Muscle layer of colon (tissue), 2 donors: ENCODE results near the gene TMEM178B.

Experiments used
- H3K27ac ChIP-seq: one replicate; pipeline ENCODE4 v1.7.0; 2013; ENCODE audit warnings: low read depth, mild to moderate bottlenecking, low read length, moderate library complexity
- H3K27me3 ChIP-seq, 2 donors: one replicate each; pipeline ENCODE4 v1.7.0; 2013; ENCODE audit warnings: low read length in 2 of 2, mild to moderate bottlenecking in 2 of 2; ENCODE audit not compliant: insufficient read depth in 2 of 2, control insufficient read depth in 1 of 2
- H3K36me3 ChIP-seq: one replicate; pipeline ENCODE4 v1.7.0; 2013; ENCODE audit warnings: mild to moderate bottlenecking, low read length; ENCODE audit not compliant: insufficient read depth
- H3K4me1 ChIP-seq: one replicate; pipeline ENCODE4 v1.7.0; 2013; ENCODE audit warnings: mild to moderate bottlenecking, low read length; ENCODE audit not compliant: insufficient read depth
- H3K4me3 ChIP-seq, 2 donors: one replicate each; pipeline ENCODE4 v1.7.0; 2013; ENCODE audit warnings: low read length in 2 of 2, low read depth in 1 of 2, mild to moderate bottlenecking in 1 of 2, moderate library complexity in 1 of 2
- H3K9ac ChIP-seq: one replicate; pipeline ENCODE4 v1.7.0; 2013; ENCODE audit warnings: low read length
- H3K9me3 ChIP-seq: one replicate; pipeline ENCODE4 v1.7.0; 2013; ENCODE audit warnings: mild to moderate bottlenecking, low read length
- donor health status: abdominal sarcoma.
- donor health status: Adenocarcinoma of cecum.

The TMEM178B gene

DNA sequence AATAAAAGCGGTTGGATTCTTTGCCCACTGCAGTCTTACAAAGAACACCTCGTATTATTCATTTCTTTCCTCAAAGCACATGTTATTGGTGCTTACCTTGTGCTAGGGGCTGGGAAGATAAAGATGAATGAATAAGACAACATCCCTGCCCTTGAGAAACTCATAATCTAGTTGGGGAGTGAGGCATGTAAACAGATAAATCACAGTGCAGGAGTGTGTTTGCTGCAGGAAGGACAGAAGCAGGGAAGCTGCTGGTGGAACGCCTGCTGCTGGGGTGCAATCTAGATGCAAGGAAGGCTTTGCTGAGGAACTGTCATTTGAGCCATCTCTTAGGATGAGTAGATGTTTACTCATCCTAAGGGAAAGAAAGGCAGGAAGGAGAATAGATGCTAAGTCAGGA lies 135.6 kb downstream of the TMEM178B start:
- no peaks in the 10 kb centered on the region for H3K9me3 ChIP-seq
- no peak overlapping the region for H3K9ac ChIP-seq
- H3K27ac ChIP-seq, result no peak overlapping the region
- no peaks in the 10 kb centered on the region for H3K4me1 ChIP-seq
- no peaks in the 10 kb centered on the region for H3K36me3 ChIP-seq
- H3K27me3 ChIP-seq, result no peaks in the 10 kb centered on the region
- H3K4me3 ChIP-seq, result no peak overlapping the region

DNA sequence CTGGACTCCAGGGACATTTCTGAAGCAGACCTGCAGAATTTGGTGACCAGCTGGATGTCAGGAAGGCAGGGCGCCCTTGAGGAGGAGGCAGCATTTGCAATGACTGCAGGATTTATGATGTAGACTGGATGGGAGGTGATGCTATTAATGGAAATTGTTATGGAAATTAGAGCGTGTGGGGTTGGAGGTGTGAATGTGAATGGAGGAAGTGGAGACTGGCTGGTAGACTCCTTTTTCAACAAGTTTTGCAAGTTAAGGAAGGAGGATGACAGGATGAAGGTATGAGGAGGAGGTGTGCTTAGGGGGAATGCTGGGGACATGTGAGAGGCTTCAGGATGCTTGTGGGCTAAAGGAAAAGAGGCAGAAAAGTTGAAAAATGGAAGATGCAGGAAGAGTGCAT lies 137.0 kb downstream of the TMEM178B start:
- H3K4me3 ChIP-seq, result no peak overlapping the region
- H3K27me3 ChIP-seq, result no peaks in the 10 kb centered on the region
- H3K4me1 ChIP-seq, result no peaks in the 10 kb centered on the region
- no peak overlapping the region for H3K9ac ChIP-seq
- H3K27ac ChIP-seq, result no peak overlapping the region
- no peaks in the 10 kb centered on the region for H3K36me3 ChIP-seq
- H3K9me3 ChIP-seq, result no peaks in the 10 kb centered on the region

DNA sequence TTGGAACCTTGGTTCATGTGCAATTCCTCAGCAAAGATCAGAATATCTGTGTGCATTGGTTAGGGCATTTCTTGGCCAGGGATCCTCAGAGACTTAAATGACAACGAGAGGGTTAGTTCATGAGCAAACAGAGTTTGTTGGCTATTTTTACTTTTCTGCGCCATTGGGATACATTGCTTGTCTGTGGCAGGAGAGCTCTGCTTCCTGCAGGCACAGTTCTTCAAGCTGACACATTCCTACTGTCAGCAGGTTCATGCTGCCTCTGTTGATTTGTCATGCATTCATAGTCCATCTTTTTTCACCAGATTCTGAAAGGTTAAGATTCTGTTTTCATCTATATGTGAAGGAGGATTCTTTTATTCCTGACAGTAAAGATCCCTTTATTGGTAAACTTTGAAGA lies 139.4 kb downstream of the TMEM178B start:
- Histone ChIP-seq H3K9me3 (no peaks in the 10 kb centered on the region), H3K27ac (no peak overlapping the region), H3K4me3 (no peak overlapping the region), H3K36me3 (no peaks in the 10 kb centered on the region), H3K4me1 (no peaks in the 10 kb centered on the region), H3K9ac (no peak overlapping the region), H3K27me3 (no peaks in the 10 kb centered on the region)

DNA sequence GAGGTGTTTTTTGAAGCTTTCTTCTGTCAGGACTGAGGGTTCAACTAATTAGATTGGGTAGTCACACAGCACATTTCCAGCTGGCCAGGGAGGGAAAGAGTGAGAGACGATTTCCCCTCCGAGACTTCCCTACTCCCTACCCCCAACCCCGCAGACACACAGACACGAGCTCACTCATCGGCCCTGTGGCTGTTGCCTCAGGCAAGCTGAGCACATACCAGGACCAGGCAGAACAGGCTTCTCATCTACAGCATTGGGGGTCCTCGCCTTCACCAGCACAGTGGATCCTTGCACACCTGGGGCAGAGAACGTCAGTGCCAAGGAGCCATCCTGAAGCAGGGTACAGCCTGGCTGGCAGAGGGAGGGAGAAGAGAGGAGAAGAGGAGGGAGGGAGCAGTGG lies 144.1 kb downstream of the TMEM178B start:
- Histone ChIP-seq H3K4me1 (no peaks in the 10 kb centered on the region), H3K27ac (no peak overlapping the region), H3K9me3 (no peaks in the 10 kb centered on the region), H3K4me3 (no peak overlapping the region), H3K27me3 (no peaks in the 10 kb centered on the region), H3K9ac (no peak overlapping the region), H3K36me3 (no peaks in the 10 kb centered on the region)

DNA sequence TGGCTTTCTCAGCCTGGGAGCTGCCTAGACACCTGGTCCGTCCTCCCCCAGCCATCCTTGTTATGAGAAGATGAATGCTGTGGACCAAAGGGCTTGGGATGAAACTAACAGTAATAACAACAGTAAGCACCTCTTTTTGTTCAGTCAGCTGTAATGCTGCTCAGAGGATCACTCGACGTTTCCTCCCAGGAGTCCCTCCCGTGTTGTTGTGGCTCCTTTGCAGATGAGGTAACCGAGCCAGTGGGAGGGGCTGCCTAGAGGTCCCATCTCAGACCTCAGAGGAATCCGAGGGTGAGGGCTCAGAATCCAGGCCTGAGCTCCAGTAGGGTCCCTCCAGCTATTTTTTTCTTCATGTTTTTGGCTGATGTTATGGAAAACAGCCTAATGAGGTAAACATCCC lies 145.1 kb downstream of the TMEM178B start:
- Histone ChIP-seq H3K27ac (no peak overlapping the region), H3K36me3 (no peaks in the 10 kb centered on the region), H3K27me3 (no peaks in the 10 kb centered on the region), H3K9ac (no peak overlapping the region), H3K9me3 (no peaks in the 10 kb centered on the region), H3K4me3 (no peak overlapping the region), H3K4me1 (no peaks in the 10 kb centered on the region)

DNA sequence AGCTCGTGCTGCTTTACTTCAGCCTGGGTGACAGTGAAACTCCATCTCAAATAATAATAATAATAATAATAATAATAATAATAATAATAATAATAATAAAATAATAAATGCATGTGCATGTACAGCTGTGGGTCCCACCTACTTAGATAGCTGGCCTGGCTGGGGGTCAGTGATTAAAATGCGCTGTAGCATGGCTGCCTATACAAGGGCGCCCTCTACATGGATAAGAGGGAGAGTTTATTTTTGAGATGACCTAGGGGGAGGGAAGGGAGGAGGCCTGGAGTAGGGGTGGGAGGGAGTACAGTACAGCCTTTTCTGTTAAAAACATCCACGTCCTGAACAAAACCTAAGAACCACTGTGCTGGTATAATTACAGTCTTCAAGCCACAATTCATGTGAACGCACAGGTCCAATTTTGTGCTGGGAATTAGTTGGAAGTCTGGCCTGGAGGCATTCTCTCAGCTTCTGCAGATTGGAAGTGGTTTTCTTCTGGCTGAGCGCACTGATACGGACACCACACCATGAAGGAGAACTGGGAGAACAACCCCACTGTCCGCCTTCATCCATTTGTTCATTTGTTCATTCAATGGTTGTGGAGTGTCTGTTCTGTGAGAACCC lies 146.5 kb downstream of the TMEM178B start:
- Histone ChIP-seq H3K9ac (no peak overlapping the region), H3K27ac (no peak overlapping the region), H3K4me1 (no peaks in the 10 kb centered on the region), H3K27me3 (no peaks in the 10 kb centered on the region), H3K36me3 (no peaks in the 10 kb centered on the region), H3K9me3 (no peaks in the 10 kb centered on the region), H3K4me3 (no peak overlapping the region)

DNA sequence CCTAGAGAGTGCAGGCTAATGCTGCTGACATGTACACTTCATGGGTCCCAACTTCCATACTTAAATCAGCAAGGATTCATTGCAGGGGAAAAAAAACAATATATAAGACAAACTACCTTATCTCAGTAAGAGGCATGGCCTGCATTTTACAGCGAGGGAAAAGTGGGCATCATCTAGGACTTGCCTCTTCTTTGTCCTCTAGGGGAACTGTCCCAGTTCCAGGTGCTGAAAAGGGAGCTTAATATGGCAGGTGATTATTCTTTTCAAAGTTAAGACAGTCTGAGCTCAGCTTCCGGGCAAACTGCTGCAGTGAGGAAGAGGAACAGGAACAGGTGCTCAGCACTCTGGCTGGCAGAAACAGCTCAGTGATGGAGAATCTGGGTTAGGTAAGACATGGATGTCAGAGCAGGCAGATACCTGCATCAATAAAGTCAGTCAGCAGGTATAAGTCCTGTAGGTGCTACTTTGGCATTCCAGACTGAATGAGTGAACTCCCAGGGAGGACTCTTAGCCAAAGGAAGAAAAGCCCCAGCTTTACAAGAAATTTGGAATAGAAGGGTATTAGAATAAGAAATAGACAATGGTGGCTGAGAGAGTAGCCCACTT lies 147.2 kb downstream of the TMEM178B start:
- Histone ChIP-seq H3K27me3 (no peaks in the 10 kb centered on the region), H3K4me3 (no peak overlapping the region), H3K4me1 (no peaks in the 10 kb centered on the region), H3K36me3 (no peaks in the 10 kb centered on the region), H3K9ac (no peak overlapping the region), H3K9me3 (no peaks in the 10 kb centered on the region), H3K27ac (no peak overlapping the region)

DNA sequence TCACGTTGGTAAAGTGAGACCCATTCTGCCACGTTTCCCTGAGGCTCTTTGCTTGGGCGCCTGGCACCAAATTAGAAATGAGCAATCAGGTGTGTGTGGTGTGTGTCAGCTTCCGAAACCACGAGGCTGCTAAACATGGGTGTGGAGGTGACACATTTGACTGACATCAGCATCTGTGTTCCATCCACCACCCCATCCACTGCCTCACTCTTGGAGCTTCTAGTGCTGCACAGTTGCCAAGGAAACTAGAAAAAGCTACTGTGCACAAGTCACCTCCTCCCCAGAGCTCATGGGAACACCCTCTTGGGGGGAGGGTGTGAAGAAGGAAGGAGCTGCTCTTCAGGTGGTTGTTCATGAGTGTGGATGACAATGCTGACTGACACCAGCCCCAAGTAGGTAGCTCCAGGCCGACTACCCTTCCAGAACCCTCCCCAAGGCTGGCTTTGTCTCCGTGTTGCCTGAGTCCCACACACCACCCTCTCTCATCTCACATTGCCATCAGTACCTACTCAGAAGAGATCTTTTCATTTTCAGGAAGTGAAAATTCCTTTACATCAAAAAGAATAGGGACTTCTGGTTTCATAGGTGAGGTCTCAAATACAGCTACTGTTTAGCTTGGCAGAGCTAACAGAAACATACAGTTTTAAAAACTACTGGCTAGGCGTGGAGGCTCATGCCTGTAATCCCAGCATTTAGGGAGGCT lies 152.2 kb downstream of the TMEM178B start:
- Histone ChIP-seq H3K9ac (no peak overlapping the region), H3K9me3 (no peaks in the 10 kb centered on the region), H3K4me1 (no peaks in the 10 kb centered on the region), H3K27ac (no peak overlapping the region), H3K36me3 (no peaks in the 10 kb centered on the region), H3K27me3 (no peaks in the 10 kb centered on the region), H3K4me3 (no peak overlapping the region)

DNA sequence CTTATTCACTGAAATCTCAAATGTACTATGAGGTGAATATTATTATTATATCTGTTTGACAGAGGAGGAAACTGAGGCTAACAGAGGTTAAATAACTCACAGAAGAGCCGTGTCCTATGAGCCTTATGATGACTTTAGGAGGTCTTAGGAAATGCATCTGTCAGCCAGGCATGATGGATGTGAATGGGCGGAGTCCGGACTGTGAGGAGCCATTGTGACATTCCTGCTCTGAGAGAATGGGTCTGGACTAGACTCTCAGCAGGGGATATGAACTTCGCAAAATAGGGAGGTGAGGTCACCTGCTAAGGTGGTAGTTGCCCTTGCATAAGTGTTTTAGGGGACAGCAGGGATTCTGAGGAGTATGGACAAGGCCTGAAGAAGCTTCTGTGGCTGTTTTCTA lies 153.6 kb downstream of the TMEM178B start:
- Histone ChIP-seq H3K27me3 (no peaks in the 10 kb centered on the region), H3K27ac (no peak overlapping the region), H3K9ac (no peak overlapping the region), H3K36me3 (no peaks in the 10 kb centered on the region), H3K9me3 (no peaks in the 10 kb centered on the region), H3K4me3 (no peak overlapping the region), H3K4me1 (no peaks in the 10 kb centered on the region)

DNA sequence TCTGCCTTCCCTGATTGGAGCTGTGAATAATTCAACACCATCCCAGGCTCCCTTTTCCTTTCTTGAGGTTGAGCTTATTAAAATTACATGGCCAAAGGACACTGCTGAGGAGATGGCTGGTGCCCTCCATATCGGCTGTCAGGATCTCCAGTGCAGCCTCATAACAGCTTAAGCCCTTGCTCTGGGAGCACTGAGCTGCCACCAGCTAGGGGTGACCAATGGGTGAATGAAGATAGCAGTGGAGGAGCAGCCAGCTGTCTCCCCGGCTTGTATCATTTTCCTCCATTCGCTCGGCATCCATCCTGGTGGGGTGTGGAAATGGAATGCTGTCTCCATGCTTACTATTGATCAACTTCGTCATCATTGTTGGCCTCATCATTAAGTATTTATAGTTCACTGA lies 154.6 kb downstream of the TMEM178B start:
- Histone ChIP-seq H3K4me1 (no peaks in the 10 kb centered on the region), H3K9me3 (no peaks in the 10 kb centered on the region), H3K9ac (no peak overlapping the region), H3K36me3 (no peaks in the 10 kb centered on the region), H3K27ac (no peak overlapping the region), H3K27me3 (no peaks in the 10 kb centered on the region), H3K4me3 (no peak overlapping the region)

DNA sequence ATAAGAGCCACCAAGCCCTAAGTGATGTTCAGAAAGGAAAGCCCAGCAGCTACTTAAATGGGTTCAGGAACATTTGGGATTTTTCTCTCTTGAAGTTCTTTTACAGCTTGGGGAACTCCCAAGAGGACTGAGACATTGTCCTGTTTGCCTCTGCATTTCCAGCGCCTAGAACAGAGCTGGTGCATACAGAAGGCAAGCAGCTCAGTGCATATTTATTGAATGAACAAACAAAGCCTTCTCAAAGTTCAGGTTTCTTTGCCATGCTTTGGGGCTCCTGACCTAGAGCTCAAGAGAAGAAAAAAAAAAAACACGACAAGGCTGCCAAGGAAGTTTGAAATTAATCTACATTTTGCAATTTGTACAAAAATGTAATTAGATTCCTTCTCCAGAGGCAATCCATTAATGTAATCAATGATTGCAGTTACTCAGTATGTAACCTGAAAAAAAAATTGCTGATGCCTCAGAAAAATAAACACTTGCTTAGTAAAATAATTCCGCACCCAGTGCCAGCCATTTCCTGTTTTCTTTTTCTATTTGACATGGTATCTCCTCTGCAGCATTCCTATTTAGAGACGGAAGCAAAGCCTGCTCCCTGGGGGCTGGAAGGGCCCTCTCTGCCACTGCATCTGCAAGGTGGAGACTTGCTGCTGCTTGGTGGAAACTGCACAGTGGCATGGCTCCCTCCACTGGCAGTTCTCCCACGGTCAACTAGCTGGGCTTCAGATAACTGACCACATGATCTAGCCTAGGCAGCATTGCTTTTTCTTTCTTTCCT lies 157.3 kb downstream of the TMEM178B start:
- Histone ChIP-seq H3K27ac (no peak overlapping the region), H3K9me3 (no peaks in the 10 kb centered on the region), H3K9ac (no peak overlapping the region), H3K4me1 (no peaks in the 10 kb centered on the region), H3K27me3 (no peaks in the 10 kb centered on the region), H3K36me3 (no peaks in the 10 kb centered on the region), H3K4me3 (no peak overlapping the region)
